ENCODE results near the gene PTPRN2.

DNA sequence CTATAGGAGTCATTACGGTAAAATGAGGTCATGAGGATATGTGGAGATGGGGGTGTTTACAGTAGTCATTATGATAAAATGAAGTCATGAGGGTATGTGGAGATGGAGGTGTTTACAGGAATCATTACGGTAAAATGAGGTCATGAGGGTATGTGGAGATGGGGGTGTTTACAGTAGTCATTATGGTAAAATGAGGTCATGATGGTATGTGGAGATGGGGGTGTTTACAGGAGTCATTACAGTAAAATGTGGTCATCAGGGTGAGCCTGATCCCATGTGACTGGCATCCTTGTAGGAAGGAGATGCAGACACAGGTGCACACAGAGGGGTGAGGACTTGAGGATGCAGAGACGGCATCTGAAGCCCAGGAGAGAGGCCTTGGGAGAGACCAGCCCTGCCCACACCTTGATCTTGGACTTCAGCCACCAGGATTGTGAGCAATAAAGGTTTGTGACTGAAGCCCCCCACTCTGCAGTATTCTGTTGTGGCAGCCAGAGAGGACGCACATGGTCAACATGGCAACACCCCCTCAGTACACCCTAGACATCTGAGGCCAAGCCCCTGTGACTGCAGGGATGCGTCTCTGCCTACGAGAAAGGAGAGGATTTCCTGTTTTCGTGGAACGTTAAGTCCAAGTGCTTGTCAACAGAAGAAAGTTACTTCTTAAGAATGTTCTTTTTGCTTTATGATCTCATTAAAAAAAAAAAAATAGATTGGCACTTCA is 706.4 kb downstream of the PTPRN2 start:
- TF ChIP-seq SP1 (IDR thresholded peaks at IDR 0.05) (no peak), TARDBP (IDR thresholded peaks at IDR 0.05) (no peak), ARNT (IDR thresholded peaks at IDR 0.05) (no peak), LEF1 (IDR thresholded peaks at IDR 0.05; ENCODE audit: borderline replicate concordance) (no peak), BHLHE40 (IDR thresholded peaks at IDR 0.05; ENCODE audit: borderline replicate concordance) (no peak), FOXK2 (IDR thresholded peaks at IDR 0.05) (no peak)
